Neural cell (in vitro differentiated cells): Measurements from ENCODE around the gene PTPRD.

Experiments used
- EP300 ChIP-seq: fragments of 450-650 bp; conservative IDR thresholded peaks from 2 replicates; pipeline ENCODE4 v1.6.1; 2014; ENCODE audit warnings: antibody characterized with exemption, mild to moderate bottlenecking, moderate library complexity; ENCODE audit not compliant: poor library complexity, severe bottlenecking
- EZH2 ChIP-seq: fragments of 200-600, 300-800 bp; shearing (Covaris generic), sonication (generic); IDR thresholded peaks from 2 replicates; pipeline ENCODE4 v1.6.1; 2014; ENCODE audit warnings: antibody characterized with exemption, low read length, borderline replicate concordance, mild to moderate bottlenecking; ENCODE audit not compliant: insufficient read depth, poor library complexity, severe bottlenecking
- MXI1 ChIP-seq: fragments of 450-650 bp; conservative IDR thresholded peaks from 2 replicates; pipeline ENCODE4 v1.6.1; 2014; ENCODE audit warnings: antibody characterized with exemption, mild to moderate bottlenecking; ENCODE audit not compliant: poor library complexity, severe bottlenecking
- POLR2AphosphoS5 ChIP-seq: IDR thresholded peaks from 2 replicates; pipeline ENCODE4 v1.6.1; 2012
- RAD21 ChIP-seq: fragments of 450-650 bp; conservative IDR thresholded peaks from 2 replicates; pipeline ENCODE4 v1.6.1; 2014; ENCODE audit warnings: antibody characterized with exemption, mild to moderate bottlenecking, moderate library complexity
- TAF1 ChIP-seq: IDR thresholded peaks from 2 replicates; pipeline ENCODE4 v1.6.1; 2012; ENCODE audit warnings: low read depth
- TF ChIP-seq, protein P1 (sequence below): IDR thresholded peaks from 2 replicates; pipeline ENCODE4 v1.6.1; 2012; ENCODE audit warnings: borderline replicate concordance
- TF ChIP-seq, protein P2 (sequence below): fragments of 450-650 bp; IDR thresholded peaks from 2 replicates; pipeline ENCODE4 v1.5.1; 2014; ENCODE audit warnings: antibody characterized with exemption, mild to moderate bottlenecking, moderate library complexity; ENCODE audit not compliant: poor library complexity, severe bottlenecking

DNA sequence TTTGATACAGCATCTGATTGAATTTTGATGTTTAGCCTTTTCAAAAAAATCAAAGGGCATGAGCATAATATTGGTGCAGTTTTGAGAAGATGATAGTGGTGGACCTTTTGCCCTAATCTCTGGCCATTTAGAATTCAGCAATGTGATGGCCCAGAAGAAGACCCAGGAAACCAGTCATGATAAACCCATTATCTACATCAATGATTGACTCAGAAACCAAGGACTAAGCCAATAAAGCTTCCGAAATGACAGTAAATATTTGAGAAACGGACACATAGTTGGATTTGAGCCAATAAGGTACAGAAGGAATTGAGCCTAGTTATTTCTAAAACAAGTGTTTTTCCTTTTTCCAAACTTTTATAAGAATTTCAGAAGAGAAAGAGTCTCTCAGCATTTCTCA, 1654.4 kb downstream of the PTPRD start:
- TF ChIP-seq RAD21 (no peak), POLR2AphosphoS5 (no peak), EZH2 (no peak), TAF1 (no peak), MXI1 (no peak), EP300 (no peak)
- TF ChIP-seq, protein P1, sequence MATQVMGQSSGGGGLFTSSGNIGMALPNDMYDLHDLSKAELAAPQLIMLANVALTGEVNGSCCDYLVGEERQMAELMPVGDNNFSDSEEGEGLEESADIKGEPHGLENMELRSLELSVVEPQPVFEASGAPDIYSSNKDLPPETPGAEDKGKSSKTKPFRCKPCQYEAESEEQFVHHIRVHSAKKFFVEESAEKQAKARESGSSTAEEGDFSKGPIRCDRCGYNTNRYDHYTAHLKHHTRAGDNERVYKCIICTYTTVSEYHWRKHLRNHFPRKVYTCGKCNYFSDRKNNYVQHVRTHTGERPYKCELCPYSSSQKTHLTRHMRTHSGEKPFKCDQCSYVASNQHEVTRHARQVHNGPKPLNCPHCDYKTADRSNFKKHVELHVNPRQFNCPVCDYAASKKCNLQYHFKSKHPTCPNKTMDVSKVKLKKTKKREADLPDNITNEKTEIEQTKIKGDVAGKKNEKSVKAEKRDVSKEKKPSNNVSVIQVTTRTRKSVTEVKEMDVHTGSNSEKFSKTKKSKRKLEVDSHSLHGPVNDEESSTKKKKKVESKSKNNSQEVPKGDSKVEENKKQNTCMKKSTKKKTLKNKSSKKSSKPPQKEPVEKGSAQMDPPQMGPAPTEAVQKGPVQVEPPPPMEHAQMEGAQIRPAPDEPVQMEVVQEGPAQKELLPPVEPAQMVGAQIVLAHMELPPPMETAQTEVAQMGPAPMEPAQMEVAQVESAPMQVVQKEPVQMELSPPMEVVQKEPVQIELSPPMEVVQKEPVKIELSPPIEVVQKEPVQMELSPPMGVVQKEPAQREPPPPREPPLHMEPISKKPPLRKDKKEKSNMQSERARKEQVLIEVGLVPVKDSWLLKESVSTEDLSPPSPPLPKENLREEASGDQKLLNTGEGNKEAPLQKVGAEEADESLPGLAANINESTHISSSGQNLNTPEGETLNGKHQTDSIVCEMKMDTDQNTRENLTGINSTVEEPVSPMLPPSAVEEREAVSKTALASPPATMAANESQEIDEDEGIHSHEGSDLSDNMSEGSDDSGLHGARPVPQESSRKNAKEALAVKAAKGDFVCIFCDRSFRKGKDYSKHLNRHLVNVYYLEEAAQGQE = no peak
- TF ChIP-seq, protein P2, sequence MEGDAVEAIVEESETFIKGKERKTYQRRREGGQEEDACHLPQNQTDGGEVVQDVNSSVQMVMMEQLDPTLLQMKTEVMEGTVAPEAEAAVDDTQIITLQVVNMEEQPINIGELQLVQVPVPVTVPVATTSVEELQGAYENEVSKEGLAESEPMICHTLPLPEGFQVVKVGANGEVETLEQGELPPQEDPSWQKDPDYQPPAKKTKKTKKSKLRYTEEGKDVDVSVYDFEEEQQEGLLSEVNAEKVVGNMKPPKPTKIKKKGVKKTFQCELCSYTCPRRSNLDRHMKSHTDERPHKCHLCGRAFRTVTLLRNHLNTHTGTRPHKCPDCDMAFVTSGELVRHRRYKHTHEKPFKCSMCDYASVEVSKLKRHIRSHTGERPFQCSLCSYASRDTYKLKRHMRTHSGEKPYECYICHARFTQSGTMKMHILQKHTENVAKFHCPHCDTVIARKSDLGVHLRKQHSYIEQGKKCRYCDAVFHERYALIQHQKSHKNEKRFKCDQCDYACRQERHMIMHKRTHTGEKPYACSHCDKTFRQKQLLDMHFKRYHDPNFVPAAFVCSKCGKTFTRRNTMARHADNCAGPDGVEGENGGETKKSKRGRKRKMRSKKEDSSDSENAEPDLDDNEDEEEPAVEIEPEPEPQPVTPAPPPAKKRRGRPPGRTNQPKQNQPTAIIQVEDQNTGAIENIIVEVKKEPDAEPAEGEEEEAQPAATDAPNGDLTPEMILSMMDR = no peak
